Left lung (tissue), 10 donors: ENCODE measurements around the gene LAMB3. TPM values are rescaled to one million over a fixed set of nuclear protein-coding genes. Genes with fewer than 3 reads are reported as not detected.

Experiments used
- ATAC-seq: fragments of 200-7000 bp; cut with Tn5 transposase; one replicate; pipeline ENCODE4 v1.9.1; 2020; ENCODE audit warnings: moderate library complexity
- DNase-seq, 4 donors: peaks; one replicate each; pipeline ENCODE4 v3.0.0-alpha.2; 2013 to 2020
- H3K27ac ChIP-seq, 2 donors: fragments of 200-600 bp; sonication (generic) in 1 of 2; one replicate each; pipeline versions ENCODE4 v1.5.0 to v1.8.0; 2020 to 2021
- H3K27me3 ChIP-seq, 2 donors: fragments of 200-600 bp; sonication (generic) in 1 of 2; one replicate each; pipeline versions ENCODE4 v1.5.0 to v1.8.0; 2020 to 2021
- H3K36me3 ChIP-seq, 2 donors: fragments of 200-600 bp; sonication (generic) in 1 of 2; one replicate each; pipeline versions ENCODE4 v1.5.0 to v1.8.0; 2020 to 2021
- H3K4me1 ChIP-seq, 2 donors: fragments of 200-600 bp; one replicate each; pipeline ENCODE4 v1.8.0; 2021
- H3K4me3 ChIP-seq, 2 donors: fragments of 200-600 bp; sonication (generic) in 1 of 2; one replicate each; pipeline versions ENCODE4 v1.5.0 to v1.8.0; 2020 to 2021; ENCODE audit warnings: mild to moderate bottlenecking in 1 of 2
- H3K9me3 ChIP-seq, 2 donors: fragments of 200-600 bp; sonication (generic) in 1 of 2; one replicate each; pipeline versions ENCODE4 v1.5.0 to v1.8.0; 2020 to 2021
- intact Hi-C, 2 donors: fragments of 100-400 bp; cut with DNase I; formaldehyde crosslinking; loops; one replicate each; pipeline versions ENCODE4 v1.11.2 to v1.14.2; 2022
- polyA plus RNA-seq, 6 donors: library from polyadenylated mRNA; unstranded; fragments of 120-200 nt; gene quantifications; one replicate each; pipeline ENCODE4 v1.2.1, GENCODE V29; 2013; ENCODE audit not compliant: insufficient read length in 6 of 6
- total RNA-seq, 2 donors: library from RNA; stranded (reverse); fragmentation: NEBNext Ultra II Directional; extraction: Animal tissue kit (Norgen Biotek cat#: 25700); gene quantifications; one replicate each; pipeline ENCODE4 v1.2.1, GENCODE V29; 2021
- TF ChIP-seq, protein P1 (sequence below), 2 donors: fragments of 200-600 bp; sonication (generic) in 1 of 2; IDR thresholded peaks; one replicate each; pipeline versions ENCODE4 v1.5.0 to v1.8.0; 2021; ENCODE audit warnings: antibody characterized with exemption in 2 of 2
- donor health status: DM: no; HTN: yes; CAD: no.
- donor health status: DM: no; HTN: no; CAD: no.

LAMB3 gene
- total and polyA plus RNA-seq, 8 donors: 54.1 to 126 (median 69.9) TPM

- DNase-seq (peak in 1 of 4 donors; percentile 50), ATAC-seq (no peak)
- intact Hi-C loops: no loop called here
- H3K27me3 ChIP-seq: no peaks in the 10 kb centered on the region
- H3K4me3 ChIP-seq: no peak overlapping the region
- peaks cover 0 to 8% of the 10 kb centered on the region in 2 donors for H3K4me1 ChIP-seq
- H3K9me3 ChIP-seq: no peaks in the 10 kb centered on the region
- peaks cover 0 to 2% of the 10 kb centered on the region in 2 donors for H3K36me3 ChIP-seq
- H3K27ac ChIP-seq: no peak overlapping the region
- TF ChIP-seq, protein P1, sequence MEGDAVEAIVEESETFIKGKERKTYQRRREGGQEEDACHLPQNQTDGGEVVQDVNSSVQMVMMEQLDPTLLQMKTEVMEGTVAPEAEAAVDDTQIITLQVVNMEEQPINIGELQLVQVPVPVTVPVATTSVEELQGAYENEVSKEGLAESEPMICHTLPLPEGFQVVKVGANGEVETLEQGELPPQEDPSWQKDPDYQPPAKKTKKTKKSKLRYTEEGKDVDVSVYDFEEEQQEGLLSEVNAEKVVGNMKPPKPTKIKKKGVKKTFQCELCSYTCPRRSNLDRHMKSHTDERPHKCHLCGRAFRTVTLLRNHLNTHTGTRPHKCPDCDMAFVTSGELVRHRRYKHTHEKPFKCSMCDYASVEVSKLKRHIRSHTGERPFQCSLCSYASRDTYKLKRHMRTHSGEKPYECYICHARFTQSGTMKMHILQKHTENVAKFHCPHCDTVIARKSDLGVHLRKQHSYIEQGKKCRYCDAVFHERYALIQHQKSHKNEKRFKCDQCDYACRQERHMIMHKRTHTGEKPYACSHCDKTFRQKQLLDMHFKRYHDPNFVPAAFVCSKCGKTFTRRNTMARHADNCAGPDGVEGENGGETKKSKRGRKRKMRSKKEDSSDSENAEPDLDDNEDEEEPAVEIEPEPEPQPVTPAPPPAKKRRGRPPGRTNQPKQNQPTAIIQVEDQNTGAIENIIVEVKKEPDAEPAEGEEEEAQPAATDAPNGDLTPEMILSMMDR (IDR thresholded peaks at IDR 0.05): no peak
Measured at GRCh38 chr1:209609041-209609790, 43.0 kb downstream of the LAMB3 start.

- TF ChIP-seq, protein P1 (IDR thresholded peaks at IDR 0.05): no peak
- peaks cover 0 to 8% of the 10 kb centered on the region in 2 donors for H3K4me1 ChIP-seq
- DNase-seq (no peak), ATAC-seq (no peak)
- no peaks in the 10 kb centered on the region for H3K36me3 ChIP-seq
- no peaks in the 10 kb centered on the region for H3K9me3 ChIP-seq
- H3K27me3 ChIP-seq: no peaks in the 10 kb centered on the region
- no peak overlapping the region for H3K4me3 ChIP-seq
- no peak overlapping the region for H3K27ac ChIP-seq
- intact Hi-C loops: no loop called here
Measured at GRCh38 chr1:209607795-209608178, 44.4 kb downstream of the LAMB3 start.

DNA sequence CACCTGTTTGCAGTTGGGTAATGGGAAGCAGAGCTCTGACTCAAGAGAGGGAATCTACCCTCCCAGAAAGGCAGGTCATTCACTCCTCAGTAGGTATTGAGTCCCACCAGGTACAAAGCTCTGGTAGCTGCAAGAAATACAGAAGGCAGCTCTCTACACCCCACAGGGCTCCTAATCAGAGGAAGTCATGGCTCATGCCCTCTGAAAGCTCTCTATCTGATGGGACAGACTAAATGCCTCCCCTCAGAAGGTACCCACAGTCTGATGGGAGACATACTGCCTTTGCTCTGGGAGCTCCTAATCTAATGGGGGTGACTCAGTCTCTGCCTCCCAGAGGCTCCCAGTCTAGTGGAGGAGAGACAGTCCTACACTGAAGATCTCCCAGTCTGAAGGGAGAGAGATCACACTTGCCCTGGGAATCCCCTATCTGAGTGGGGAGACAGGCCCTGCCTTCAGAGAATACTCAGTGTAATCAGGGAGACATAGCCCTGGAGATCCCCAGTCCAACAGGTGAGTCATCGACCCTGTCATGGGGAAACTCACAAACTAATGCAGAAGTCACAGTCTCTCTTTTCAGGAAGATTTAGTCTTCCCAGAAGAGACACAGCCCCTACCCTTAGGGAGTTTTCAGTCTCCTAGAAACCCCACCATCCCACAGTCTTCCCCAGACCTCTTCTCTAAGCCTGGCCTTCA, 45.0 kb downstream of the LAMB3 start:
- peak; percentile 65 for ATAC-seq
- H3K27ac ChIP-seq: no peak overlapping the region
- no peaks in the 10 kb centered on the region for H3K36me3 ChIP-seq
- H3K27me3 ChIP-seq: no peaks in the 10 kb centered on the region
- intact Hi-C loops: no loop called here
- H3K9me3 ChIP-seq: no peaks in the 10 kb centered on the region
- no peak overlapping the region for H3K4me3 ChIP-seq
- DNase-seq: no peak
- TF ChIP-seq, protein P1 (IDR thresholded peaks at IDR 0.05): no peak
- H3K4me1 ChIP-seq: peaks cover 0 to 8% of the 10 kb centered on the region in 2 donors

DNA sequence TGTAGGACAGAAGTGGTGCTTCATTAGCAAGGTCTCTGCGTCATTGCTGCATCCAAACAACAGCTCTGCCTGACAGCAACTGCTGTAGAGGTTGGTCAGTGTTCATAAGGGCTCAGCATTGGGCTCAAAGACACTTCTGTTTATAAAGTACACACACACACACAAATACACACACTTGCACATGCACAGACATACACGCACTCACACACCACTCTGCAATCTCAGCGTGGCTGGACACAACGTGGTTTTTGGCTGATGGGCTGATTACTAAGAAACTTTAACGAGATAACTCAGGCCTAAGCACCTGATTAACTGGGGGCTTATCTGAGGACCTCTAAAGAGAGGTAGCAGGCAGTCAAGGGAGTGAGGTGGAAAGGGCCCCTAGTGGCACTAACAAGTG, 48.3 kb downstream of the LAMB3 start:
- intact Hi-C loops: no loop called here
- Histone ChIP-seq H3K27ac (no peak overlapping the region), H3K27me3 (peaks cover 0 to 10% of the 10 kb centered on the region in 2 donors), H3K4me1 (peaks cover 0 to 8% of the 10 kb centered on the region in 2 donors), H3K36me3 (no peaks in the 10 kb centered on the region), H3K9me3 (no peaks in the 10 kb centered on the region), H3K4me3 (no peak overlapping the region)
- DNase-seq (no peak), ATAC-seq (no peak)
- TF ChIP-seq, protein P1 (IDR thresholded peaks at IDR 0.05): no peak
